ENCODE measurements around the gene LDB2.

Gene LDB2

DNA sequence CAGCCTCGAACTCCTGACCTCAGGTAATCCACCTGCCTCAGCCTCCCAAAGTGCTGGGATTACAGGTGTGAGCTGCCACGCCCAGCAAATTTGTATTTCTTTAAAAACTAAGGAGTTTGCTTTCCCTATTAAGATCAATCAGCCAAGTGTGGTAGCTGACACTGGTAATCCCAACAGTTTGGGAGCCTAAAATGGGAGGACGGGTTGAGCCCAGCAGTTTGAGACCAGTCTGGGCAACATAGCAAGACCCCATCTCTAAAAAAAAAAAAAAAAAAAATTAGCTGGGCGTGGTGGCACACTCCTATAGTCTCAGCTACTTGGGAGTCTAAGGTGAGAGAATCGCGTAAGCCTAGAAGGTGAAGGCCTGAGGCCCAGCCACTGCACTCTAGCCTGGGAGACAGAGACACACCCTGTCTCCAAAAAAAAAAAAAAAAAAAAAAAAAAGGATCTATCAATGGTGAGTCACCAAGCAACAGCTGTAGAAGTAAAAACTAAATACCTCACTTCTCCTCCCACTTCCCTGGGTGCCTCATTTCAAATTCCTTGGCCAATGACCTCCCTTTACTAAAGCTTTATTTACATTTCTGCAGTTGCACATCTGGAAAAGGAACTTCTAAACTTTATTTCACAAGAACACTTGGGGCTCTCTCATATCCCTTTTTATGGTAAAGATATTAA is 54.5 kb downstream of the LDB2 start:
- DNase-seq, result no peak

DNA sequence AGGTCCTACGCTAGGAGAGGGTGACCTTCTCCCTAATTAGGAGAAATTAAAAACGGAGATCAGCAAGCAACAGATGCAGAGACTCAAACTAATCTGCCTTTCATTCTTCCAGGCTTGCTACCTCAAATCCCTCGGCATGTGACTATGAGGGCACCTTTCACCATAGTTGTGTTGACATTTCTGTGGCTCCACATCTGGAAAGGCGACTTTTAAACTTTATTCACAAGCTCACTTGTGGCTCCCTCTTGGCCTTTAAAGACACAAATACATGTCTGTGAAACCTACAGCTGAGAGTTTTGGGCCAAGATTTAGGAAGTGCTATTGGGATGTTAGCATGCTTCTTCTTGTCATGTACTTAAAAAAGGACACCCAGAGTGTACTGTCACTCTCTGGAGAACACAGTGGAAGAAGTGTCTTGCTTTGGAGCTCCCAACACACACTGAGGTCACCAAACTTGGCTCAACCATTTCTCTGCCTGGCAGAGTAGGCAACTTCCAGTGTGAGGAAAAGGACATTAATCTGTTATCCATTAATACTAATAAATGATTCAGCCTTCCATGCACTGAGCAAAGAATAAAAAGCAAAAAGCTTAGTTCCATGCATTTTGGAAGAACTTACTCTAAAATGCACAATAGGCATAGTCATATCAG is 60.1 kb downstream of the LDB2 start:
- no peak for DNase-seq

DNA sequence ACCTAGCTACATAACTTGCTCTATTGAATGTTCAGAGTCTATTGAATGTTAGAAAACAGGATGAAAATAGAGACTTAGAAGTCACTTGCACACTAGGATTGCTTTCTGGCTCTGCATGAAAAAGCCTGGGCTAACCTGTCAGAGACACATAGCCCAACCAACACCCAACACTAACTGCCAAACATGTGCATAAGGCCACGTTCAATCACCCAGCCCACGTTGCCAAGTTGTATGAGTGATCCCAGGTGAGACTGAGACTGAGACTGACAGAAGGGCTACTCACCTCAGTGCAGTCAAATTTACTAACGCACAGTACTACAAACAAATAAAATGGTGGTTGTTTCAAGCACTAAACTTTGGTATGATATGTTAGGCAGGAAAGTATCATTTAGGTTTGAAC is 61.0 kb downstream of the LDB2 start:
- no peak for DNase-seq

DNA sequence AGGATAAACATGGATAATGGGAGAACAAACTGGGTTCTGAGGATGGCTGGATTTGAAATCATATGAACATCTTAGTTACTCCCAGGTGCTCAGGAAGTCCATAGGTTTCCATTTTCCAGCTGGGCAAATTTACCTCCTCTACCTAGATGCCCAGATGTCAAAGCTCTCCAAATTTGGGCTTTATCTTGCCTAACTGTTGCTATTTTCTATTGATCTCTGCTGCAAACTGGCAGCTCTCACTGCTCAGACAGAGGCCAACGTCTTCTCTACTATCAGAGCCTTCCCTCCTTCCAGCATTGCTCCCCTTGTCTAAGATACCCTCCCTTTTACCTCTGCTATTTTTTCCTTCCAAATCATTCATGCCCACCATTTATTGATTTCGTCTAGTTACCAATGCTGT is 62.1 kb downstream of the LDB2 start:
- no peak for DNase-seq

DNA sequence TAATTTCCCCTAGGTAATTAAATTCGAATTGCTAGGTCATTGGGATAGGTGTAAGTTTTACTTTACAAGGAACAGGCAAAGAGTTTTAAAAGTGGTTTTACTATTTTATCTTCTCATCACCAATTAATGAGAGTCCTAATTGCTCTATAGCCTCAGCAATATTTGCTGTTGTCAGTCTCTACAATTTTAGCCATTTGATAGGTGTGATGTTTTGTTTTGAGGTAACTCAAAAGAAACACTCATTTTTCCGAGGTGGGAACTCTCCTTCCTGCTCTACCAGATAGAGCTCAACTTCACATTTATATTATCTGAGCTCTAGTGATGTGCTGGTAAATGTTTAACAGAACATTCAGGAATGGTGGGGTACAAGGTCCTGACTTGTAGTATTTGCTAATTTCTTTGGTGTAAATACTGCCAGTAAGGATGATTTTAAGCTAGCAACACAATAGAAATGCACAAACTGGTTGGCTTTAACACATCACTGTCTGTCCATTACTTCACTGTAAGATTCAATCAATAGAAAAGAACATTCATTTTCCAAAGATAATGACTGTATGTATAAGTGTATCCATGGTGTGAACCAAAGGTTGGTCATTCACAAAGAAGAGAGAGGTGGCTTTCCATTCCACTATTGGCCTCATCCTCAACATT is 62.7 kb downstream of the LDB2 start:
- DNase-seq, result no peak

DNA sequence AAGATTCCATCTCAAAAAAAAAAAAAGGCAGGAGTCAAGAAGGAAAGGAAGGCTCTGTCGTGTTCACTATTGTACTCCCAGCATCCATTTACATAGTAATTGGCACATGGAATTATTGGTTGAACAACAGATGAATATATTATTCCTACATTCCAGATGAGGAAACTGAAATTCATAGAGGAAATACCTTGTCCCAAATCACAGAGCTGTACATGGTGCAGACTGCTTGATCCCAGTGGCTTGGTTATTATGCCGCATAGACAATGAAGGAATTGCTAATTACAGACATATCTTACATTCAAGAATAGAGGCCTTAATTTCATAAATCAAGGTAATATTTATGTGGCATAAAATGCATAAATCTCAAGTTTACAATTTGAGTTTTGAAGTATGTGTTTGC is 63.6 kb downstream of the LDB2 start:
- DNase-seq, result no peak

DNA sequence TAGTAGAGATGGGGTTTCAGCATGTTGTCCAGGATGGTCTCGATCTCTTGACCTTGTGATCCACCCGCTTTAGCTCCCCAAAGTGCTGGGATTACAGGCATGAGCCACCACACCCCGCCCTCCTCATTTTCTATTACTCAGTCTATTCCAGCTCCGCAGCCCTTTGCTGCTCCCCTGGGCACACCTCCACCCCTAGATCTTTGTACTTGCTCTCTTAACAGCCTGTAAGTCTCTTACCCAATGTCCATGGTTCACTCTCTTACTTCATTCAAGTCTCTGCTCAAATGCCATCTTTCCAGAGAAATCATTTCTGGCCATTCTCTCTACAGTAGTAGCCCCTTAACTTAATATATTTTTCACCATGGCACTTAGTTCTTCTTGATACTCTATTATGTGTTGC is 64.7 kb downstream of the LDB2 start:
- no peak for DNase-seq

DNA sequence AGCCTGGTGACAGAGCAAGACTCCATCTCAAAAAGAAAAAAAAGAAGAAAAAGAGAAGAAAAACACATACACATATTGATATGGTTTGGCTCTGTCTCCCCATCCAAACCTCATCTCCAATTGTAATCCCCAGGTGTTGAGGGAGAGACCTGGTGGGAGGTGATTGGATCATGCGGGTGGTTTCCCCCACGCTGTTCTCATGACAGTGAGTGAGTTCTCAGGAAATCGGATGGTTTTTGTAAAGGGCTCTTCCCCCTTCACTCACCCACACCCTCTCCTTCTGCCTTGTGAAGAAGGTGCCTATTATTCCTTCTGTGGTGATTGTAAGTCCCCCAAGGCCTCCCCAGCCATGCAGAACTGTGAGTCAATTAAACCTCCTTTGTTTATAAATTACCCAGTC is 68.4 kb downstream of the LDB2 start:
- no peak for DNase-seq

DNA sequence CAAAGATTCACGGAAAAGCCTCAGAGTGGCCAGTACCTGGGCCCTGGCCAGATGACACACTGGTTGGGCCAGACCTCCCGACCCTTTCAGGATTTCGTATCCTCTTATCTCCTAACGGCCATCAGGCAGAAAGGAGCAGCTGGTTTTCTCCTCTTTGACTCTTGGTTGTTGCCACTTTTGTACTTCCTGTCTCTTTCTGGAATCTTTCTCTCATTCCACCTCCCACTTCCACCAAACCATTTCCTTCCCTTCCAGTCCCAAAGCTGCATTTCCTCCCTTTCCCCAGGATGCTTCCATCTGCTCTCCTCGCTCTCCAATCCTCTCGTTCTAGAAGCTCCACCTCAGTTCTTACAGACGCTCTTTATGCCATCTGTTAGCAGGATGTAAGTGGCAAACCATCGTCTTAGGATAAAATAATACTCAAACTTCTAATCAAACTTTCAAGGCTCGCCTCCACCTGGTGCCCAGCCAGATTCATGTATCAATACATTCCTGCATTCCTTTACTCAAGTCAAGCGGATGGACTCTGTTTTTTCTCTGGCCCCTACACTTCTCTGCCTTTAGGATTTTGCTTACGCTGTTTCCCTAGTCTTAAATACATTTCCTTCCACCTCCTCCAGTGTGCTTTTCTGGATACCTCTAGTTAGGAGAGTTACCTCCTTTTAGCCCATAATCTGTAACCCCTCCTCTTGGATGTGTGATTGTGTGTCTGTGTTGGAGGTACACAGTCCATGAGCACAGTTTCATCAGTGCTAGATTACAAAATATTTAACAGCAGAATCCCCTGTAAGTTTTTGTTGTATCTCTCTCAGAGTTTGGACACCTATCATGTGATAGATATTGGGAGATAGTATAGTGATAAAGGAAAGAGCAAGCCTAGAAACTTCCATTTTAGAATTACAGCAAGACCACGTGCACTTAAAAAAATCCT is 70.4 kb downstream of the LDB2 start:
- DNase-seq, result no peak

DNA sequence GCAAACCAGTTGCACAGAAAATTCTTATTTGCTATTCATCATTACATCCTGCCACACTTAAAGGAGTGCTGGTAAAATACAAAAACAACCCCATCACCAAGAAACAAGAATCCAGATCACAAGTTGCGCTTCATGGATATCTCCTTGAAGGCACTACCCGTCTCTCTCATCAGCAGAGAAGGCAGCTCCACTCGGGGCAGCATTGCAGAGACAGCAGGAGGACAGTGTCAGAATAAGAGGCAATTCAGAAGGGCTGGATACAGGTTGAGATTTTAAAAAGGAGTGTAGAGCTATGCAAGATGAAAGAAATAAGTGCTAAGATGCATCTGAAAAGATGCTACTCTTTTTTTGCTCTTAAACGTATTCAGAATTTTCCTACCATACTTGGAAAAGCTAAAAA is 71.4 kb downstream of the LDB2 start:
- DNase-seq, result no peak

DNA sequence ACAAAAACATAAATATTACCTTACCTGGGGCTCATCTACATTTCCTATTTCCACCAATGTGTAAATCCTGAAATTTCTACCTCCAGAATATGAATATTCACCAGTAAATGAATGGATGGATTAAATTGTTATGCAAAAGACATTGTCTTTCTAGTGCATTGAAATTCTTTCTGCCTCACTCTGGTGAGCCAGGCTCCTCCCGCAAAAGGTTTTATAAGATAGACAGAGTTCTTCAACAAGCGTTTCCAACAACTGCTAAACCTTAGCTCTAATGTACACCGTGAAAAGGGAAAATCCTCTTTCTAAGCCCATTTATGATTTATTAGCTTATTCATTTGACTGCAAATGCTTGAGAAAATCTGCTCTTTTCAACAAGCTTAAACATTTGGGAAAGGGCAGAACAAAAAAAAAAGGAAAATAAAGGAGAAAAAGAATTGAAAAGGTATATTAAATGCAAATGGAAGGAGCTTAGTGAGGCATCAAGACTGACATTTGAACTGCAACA is 72.0 kb downstream of the LDB2 start:
- DNase-seq, result no peak

DNA sequence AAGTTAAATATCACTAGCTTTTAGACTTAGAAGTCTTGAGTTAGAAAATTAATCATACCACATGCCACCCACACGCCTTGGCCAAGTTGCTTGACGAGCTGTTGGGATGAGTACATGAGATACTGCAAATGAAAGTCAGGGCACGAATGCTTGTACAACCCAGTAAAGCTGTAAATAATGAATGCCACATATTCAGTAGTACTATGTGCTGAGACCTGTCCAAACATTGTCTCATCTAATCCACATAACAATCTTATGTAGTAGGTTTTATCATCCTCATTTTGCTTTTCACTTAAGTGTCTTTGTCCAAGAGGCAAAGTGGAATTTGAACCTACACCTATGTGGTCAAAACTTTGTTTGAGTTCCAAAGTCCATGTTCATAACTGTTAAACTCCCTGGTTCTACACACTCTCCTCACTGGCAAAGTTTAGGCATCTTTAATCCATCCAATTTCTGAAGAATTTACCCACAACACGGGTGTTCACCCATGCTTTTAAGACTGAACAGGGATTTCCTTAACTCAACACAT is 74.1 kb downstream of the LDB2 start:
- DNase-seq, result no peak

DNA sequence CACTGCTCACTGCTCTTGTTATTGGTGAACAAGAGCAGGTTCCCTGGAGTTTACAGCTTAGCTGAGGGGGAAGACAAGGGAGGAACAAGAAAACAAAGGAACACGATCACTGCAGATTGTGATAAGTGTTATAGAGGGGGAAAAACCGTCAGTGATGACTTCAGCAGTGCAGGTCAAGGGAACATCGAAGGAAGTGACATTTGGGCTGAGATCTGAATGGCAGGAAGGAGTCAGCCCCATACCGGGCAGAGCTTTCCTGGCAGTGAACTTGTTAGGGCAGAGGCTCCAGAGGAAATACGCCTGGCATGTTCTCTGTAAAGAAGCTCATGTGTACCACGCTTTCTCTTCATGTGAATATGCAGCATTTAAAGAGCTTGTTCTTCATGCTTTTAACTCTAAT is 78.1 kb downstream of the LDB2 start:
- no peak for DNase-seq

DNA sequence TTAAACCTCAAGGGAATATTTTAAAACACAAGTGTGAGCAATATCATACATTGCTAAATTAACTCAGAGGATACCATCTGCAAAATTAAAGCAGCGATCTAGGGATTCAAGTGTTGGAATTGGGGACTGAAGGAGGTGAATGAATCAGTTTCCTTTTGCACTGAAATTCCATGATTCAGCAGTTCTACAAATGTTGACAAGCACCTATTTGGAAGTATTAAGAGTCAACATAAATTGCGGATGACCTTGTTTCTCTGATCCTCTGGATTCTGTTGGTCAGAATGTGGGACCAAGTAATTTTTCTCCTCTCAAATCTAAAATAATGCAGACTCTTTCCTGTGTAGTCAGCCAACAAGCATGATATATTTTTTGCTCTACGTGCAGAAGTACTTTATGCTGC is 78.8 kb downstream of the LDB2 start:
- no peak for DNase-seq

DNA sequence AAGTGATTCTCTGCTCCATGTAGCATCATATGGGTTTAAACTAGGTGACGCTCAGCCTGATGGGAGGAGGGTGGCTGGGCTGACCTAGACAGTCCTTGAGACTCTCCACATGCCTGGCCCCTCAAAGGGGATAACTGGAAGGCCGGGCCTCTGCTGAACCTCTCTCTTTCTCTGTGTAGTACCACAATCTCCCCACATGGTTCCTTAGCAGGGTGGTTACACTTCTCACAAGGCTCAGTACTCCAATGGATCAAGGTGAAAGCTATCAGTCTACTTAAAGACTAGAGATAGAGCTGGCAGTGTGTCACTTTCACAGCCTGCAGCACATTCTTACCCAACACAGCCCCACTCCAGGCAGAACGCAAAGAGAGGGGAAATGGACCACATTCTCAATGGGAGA is 80.4 kb downstream of the LDB2 start:
- DNase-seq, result no peak

DNA sequence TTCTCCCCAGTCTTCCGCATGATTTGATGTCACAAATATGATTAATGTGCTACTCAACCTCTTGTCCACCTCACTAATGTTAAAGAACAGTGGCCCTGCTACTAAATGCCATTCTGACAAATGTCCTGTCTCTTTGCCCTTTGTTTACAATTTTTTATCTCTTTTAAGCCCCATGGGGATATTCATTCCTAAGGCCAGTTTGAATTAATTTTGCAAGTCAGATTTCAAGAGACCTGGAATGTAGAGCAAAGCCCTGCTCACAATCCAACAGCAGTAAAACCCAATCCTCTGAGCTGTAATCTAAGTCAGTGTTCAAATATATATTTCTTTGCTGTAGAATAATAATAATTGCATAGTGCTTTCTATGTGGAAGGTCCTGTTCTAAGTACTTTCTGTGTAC is 81.2 kb downstream of the LDB2 start:
- no peak for DNase-seq

DNA sequence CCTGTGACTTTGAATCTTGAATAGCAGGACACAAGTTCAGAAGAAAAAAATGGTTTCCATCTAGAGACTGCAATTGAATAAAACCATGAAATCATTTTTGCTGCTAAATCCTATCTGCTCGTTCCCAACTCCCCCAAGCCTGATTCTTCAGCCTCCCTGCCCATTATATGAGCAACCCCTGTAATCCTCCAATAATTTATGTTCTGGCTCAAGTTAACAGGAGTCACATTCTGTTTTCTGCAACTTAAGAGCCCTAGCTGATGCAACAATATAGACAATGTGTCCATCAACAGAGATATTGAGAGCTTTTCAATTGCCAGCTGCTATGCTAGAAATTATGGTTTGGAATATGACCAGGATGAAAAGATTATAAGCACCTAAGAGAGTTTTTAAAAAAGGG is 84.1 kb downstream of the LDB2 start:
- DNase-seq, result no peak

DNA sequence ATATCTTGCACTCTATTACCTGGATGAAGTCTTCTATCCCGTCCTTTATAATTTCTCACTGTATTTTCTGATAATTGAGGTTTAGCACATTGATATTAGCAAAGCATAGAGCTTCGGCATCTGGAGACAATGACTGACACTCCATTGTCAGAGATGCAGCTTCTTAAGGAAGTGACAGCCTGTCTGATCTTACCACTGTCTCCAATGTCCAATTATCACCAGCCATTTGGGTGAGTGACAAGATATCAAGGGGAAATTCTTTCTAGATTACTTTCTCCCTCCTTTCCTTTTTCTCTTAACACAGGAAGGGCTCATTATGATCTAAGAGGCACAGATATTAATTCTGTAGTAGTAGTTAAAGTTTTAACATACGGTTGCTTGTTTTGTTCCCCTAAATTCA is 86.4 kb downstream of the LDB2 start:
- DNase-seq, result no peak

DNA sequence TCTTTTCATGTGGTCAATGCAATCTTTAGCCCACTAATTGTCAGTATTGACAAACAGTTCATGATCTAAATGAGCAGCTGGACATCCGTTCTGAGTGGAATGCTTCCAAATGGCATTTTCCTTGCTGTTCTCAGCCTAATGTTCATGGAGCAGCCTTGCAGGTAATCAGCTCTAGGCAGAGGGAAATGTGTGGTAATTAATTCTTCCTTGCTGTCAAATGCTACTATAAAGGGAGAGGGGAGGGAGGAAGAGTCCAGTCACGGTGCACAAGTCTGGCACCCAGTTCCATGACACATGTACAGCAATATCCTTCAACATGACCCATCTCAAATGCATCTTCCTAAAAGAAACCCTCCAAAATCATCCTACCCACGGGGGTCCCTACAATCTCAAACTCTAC is 88.5 kb downstream of the LDB2 start:
- no peak for DNase-seq

DNA sequence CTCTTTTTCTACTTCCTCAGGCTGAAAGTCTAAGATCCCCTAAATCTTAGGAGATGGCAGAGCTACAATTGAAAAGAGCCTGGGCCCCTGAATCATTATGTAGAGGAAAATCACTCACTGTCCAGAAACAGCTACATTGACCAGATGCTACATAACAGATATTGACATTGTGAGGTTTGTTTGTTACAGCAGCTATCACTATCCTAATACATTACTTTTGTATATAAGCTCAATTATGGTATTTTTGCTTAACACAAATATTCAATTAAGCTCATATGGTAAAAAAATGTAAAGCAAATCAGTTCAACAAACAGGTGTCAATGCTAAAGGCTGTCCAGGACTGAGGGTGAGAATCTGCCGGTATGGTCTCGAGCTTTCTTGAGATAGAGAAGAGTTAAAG is 89.4 kb downstream of the LDB2 start:
- DNase-seq, result no peak

DNA sequence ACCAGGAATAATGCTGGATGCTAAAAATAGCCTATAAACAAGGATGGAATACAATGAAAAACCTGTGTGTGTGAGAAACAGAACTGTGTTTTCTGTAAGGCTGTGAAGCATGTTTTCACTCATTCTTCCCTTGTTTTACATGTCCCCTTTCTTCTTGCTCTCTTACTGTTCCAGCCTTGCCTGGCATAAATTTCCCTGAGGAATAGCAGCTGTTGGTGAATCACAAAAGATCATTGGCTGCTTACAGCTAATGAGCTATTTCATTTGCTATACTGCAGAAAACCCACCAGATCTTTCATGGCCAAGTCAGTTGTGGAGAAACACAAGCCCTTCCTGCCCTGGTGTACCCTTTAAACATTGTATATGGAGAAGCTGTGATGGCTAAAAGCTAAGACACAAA is 91.1 kb downstream of the LDB2 start:
- no peak for DNase-seq

DNA sequence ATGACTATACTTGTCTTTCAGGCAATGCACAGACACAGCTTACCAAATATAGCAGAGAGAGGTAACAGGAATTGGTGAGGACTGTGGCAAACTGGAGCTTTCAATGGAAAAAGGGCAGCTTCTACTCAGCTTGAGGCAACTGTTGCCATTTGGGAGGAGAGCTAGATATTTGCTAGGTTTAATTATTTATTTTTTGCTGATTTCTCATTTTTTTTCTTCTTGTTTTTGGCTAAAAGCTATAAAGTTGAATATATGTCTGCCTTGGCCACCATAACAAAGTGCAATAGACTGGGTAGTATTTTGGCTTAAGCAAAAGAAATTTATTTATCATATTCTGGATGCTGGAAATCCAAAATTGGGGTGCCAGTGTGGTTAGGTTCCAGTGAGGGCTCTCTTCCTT is 93.9 kb downstream of the LDB2 start:
- DNase-seq, result no peak

DNA sequence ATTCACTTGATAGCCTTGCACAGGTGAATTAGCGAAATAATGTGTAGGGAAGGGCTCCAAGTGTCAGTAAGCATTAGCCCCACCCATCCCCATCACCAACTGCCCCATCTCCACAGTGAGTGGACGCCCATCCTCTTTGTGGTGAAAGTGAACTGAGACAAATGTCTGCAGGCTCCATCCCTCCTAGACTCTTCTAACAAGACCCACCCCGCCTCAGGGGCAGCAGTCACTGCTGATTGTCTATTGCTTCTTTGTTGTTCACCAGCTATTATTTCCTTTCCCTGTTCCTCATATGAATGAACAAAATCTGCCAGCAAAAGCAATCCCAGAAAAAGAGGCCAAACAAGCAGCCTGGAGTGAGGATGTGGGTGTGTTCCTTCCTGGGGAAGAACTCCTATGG is 96.4 kb downstream of the LDB2 start:
- DNase-seq, result no peak
